ENCODE data around the gene PNMA6A.
"Not testable (repeated sequence)": the region's sequence is repeated elsewhere in the genome, so short reads cannot be mapped to it uniquely, and the experiment has no call there.

PNMA6A gene

GRCh38 chrX:153071909-153072583 is at the start of gene PNMA6A:
PNMA6A (plus strand) TSS chrX:153072454; CDS start chrX:153073063, 609 bp downstream.
- not testable (repeated sequence) for DNase-seq

GRCh38 chrX:153026501-153026900 is 45.8 kb upstream of the PNMA6A start:
- not testable (repeated sequence) for DNase-seq

- not testable (repeated sequence) for DNase-seq
Observed at GRCh38 chrX:153028487-153028886, 43.8 kb upstream of the PNMA6A start.

GRCh38 chrX:153029162-153029561 is 43.1 kb upstream of the PNMA6A start:
- DNase-seq: no peak

GRCh38 chrX:153029875-153030274 is 42.4 kb upstream of the PNMA6A start:
- no peak for DNase-seq

GRCh38 chrX:153030801-153031200 is 41.5 kb upstream of the PNMA6A start:
- no peak for DNase-seq

GRCh38 chrX:153032397-153033118 is 39.7 kb upstream of the PNMA6A start:
- DNase-seq: peak; percentile 83 to 84

- DNase-seq: no peak
Observed at GRCh38 chrX:153049093-153049492, 23.2 kb upstream of the PNMA6A start.

GRCh38 chrX:153052534-153052933 is 19.7 kb upstream of the PNMA6A start:
- DNase-seq: no peak

GRCh38 chrX:153055871-153056749 is 16.1 kb upstream of the PNMA6A start, which contains the start of gene PNMA3:
PNMA3 (plus strand) TSS chrX:153056470; CDS start chrX:153057056, 586 bp downstream.
- DNase-seq: no peak

- DNase-seq: no peak
Observed at GRCh38 chrX:153057281-153057680, 15.0 kb upstream of the PNMA6A start.

GRCh38 chrX:153059191-153060094 is 12.8 kb upstream of the PNMA6A start:
- DNase-seq: no peak

GRCh38 chrX:153060095-153060445 is 12.2 kb upstream of the PNMA6A start:
- no peak for DNase-seq

GRCh38 chrX:153061732-153062131 is 10.5 kb upstream of the PNMA6A start:
- no peak for DNase-seq

- DNase-seq: no peak
Observed at GRCh38 chrX:153063315-153063714, 8.9 kb upstream of the PNMA6A start.

- DNase-seq: no peak
Observed at GRCh38 chrX:153064061-153064460, 8.2 kb upstream of the PNMA6A start.

GRCh38 chrX:153065389-153065788 is 6.9 kb upstream of the PNMA6A start:
- no peak for DNase-seq

GRCh38 chrX:153066402-153066801 is 5.9 kb upstream of the PNMA6A start:
- not testable (repeated sequence) for DNase-seq

- not testable (repeated sequence) for DNase-seq
Observed at GRCh38 chrX:153073331-153073730, 1.1 kb downstream of the PNMA6A start.

- DNase-seq: no peak
Observed at GRCh38 chrX:153074262-153074899, 2.1 kb downstream of the PNMA6A start.

- DNase-seq: no peak
Observed at GRCh38 chrX:153074935-153075334, 2.7 kb downstream of the PNMA6A start.

GRCh38 chrX:153075366-153075765 is 3.1 kb downstream of the PNMA6A start:
- DNase-seq: no peak

All from activated T-cell treated with anti-CD3 and anti-CD28 coated beads, Interleukin-2, amount 50 U/mL, for 48 hours (primary cell).